ENCODE results near the gene ME1. TPM values are rescaled to one million over a fixed set of nuclear protein-coding genes. Genes with fewer than 3 reads are reported as not detected.

The ME1 gene
- total RNA-seq, 1 experiment from 2014 or later = 3.9 TPM

Other genes starting within 250 kb of the ME1 start
- 36.9 and 47.4 TPM in 2 replicates for gene PGM3, start 237.8 kb downstream of the ME1 start, total RNA-seq (2014; rRNA removed; shearing (Covaris generic))
- 2.6 and 3.2 TPM in 2 replicates for gene RWDD2A, start 237.7 kb downstream of the ME1 start, total RNA-seq (2014; rRNA removed; shearing (Covaris generic))
- gene PRSS35, start 81.5 kb upstream of the ME1 start, total RNA-seq (2014; rRNA removed; shearing (Covaris generic)) = 1.5 and 1.6 TPM in 2 replicates

Measured in H7 (cell line).